ENCODE data around the gene PER2.

- TF ChIP-seq REST (IDR thresholded peaks at IDR 0.05) (no peak), CEBPB (IDR thresholded peaks at IDR 0.05) (no peak), CTCF (IDR thresholded peaks at IDR 0.05) (no peak), HES2 (IDR thresholded peaks at IDR 0.05) (no peak), BHLHE40 (IDR thresholded peaks at IDR 0.05; ENCODE audit: low read depth, low read length) (no peak)
Measured at GRCh38 chr2:238241970-238242369, 46.4 kb downstream of the PER2 start.

Data from A549 (cell line).